IMR-90 (cell line): ENCODE data around the gene MSH2.

Experiments
- BHLHE40 ChIP-seq: fragments of 150-350 bp; IDR thresholded peaks from 2 replicates; pipeline ENCODE4 v1.6.1; 2016; ENCODE audit warnings: mild to moderate bottlenecking, low read depth, low read length
- CEBPB ChIP-seq: IDR thresholded peaks from 2 replicates; pipeline ENCODE4 v1.6.1; 2012; ENCODE audit warnings: low read depth, low read length, improper control_type of control experiment
- CTCF ChIP-seq: conservative IDR thresholded peaks from 2 replicates; pipeline ENCODE4 v1.5.1; 2012; ENCODE audit warnings: mild to moderate bottlenecking, low read depth, low read length, improper control_type of control experiment
- FOS ChIP-seq: fragments of 150-350 bp; IDR thresholded peaks from 2 replicates; pipeline ENCODE4 v1.6.1; 2016; ENCODE audit warnings: low read depth, low read length
- MAFK ChIP-seq: IDR thresholded peaks from 2 replicates; pipeline ENCODE4 v1.6.1; 2012; ENCODE audit warnings: low read depth, low read length, improper control_type of control experiment
- MAZ ChIP-seq: IDR thresholded peaks from 2 replicates; pipeline ENCODE4 v1.6.1; 2012; ENCODE audit warnings: low read depth, mild to moderate bottlenecking, low read length, improper control_type of control experiment, moderate library complexity, borderline replicate concordance
- MXI1 ChIP-seq: IDR thresholded peaks from 2 replicates; pipeline ENCODE4 v1.6.1; 2012; ENCODE audit warnings: low read depth, mild to moderate bottlenecking, low read length, moderate library complexity, borderline replicate concordance
- POLR2A ChIP-seq: IDR thresholded peaks from 2 replicates; pipeline ENCODE4 v1.6.1; 2012; ENCODE audit warnings: mild to moderate bottlenecking, low read depth, low read length
- RAD21 ChIP-seq: IDR thresholded peaks from 2 replicates; pipeline ENCODE4 v1.6.1; 2012; ENCODE audit warnings: low read length, improper control_type of control experiment
- RCOR1 ChIP-seq: IDR thresholded peaks from 2 replicates; pipeline ENCODE4 v1.6.1; 2012; ENCODE audit warnings: mild to moderate bottlenecking, low read length, improper control_type of control experiment; ENCODE audit not compliant: insufficient replicate concordance
- RFX5 ChIP-seq: IDR thresholded peaks from 2 replicates; pipeline ENCODE4 v1.8.0; 2012; ENCODE audit warnings: low read depth, mild to moderate bottlenecking, low read length, moderate library complexity
- SMC3 ChIP-seq: fragments of 150-350 bp; IDR thresholded peaks from 2 replicates; pipeline ENCODE4 v1.6.1; 2016; ENCODE audit warnings: low read depth, mild to moderate bottlenecking, antibody characterized with exemption, low read length, moderate library complexity
- TF ChIP-seq, protein P1 (sequence below): fragments of 150-350 bp; IDR thresholded peaks from 2 replicates; pipeline ENCODE4 v1.6.1; 2016; ENCODE audit warnings: low read depth, mild to moderate bottlenecking, low read length, moderate library complexity, borderline replicate concordance
- TF ChIP-seq, protein P2 (sequence below): fragments of 150-350 bp; IDR thresholded peaks from 2 replicates; pipeline ENCODE4 v1.6.1; 2017; ENCODE audit warnings: mild to moderate bottlenecking, antibody characterized with exemption, low read length, low read depth

DNA sequence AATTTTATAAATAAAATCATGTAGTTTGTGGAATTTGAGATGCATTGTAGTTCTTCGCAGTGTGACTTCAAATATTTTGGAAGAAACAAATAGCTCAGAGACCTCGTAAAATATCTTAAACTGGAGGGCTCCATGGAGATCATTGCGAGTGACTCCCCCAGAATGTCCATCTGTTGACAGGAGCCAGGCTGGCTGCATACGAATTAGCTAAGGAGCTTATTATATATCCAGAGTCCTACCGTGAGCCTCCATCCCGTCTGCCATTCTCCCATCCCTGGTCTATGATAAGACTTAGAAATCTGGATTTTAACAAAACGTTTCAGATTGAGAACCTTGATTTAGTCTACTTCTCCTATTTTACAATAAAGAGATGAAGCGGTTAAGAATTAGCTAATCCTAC lies 80.2 kb downstream of the MSH2 start:
- TF ChIP-seq RAD21 = no peak
- TF ChIP-seq POLR2A = no peak
- no peak for TF ChIP-seq CTCF
- TF ChIP-seq CEBPB = no peak
- TF ChIP-seq, protein P1, sequence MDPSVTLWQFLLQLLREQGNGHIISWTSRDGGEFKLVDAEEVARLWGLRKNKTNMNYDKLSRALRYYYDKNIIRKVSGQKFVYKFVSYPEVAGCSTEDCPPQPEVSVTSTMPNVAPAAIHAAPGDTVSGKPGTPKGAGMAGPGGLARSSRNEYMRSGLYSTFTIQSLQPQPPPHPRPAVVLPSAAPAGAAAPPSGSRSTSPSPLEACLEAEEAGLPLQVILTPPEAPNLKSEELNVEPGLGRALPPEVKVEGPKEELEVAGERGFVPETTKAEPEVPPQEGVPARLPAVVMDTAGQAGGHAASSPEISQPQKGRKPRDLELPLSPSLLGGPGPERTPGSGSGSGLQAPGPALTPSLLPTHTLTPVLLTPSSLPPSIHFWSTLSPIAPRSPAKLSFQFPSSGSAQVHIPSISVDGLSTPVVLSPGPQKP = no peak
- TF ChIP-seq SMC3 = no peak
- no peak for TF ChIP-seq FOS
- TF ChIP-seq RFX5 = no peak
- no peak for TF ChIP-seq MXI1
- no peak for TF ChIP-seq MAFK
- no peak for TF ChIP-seq MAZ
- TF ChIP-seq RCOR1 = no peak
- TF ChIP-seq, protein P2, sequence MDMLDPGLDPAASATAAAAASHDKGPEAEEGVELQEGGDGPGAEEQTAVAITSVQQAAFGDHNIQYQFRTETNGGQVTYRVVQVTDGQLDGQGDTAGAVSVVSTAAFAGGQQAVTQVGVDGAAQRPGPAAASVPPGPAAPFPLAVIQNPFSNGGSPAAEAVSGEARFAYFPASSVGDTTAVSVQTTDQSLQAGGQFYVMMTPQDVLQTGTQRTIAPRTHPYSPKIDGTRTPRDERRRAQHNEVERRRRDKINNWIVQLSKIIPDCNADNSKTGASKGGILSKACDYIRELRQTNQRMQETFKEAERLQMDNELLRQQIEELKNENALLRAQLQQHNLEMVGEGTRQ = no peak
- no peak for TF ChIP-seq BHLHE40
